Natural killer cell treated with Interleukin-12 subunit alpha and Interleukin-12 subunit beta and Interleukin-15 and Interleukin-18, amount 100 ng/mL, for 72 hours (primary cell): ENCODE data around the gene TAP1. TPM values are rescaled to one million over a fixed set of nuclear protein-coding genes. Genes with fewer than 3 reads are reported as not detected.
"Not testable (repeated sequence)": the region's sequence is repeated elsewhere in the genome, so short reads cannot be mapped to it uniquely, and the experiment has no call there.

Experiments used
- ATAC-seq, 2 donors: fragments of 150-1000 bp; cut with Tn5 transposase in 1 of 2; sonication (Bioruptor Pico), chemical (Tn5 transposase) in 1 of 2; 2 replicates each; pipeline ENCODE4 v1.10.0; 2021
- DNase-seq: peaks from one replicate; pipeline ENCODE4 v3.0.0; 2022; ENCODE audit warnings: low spot score
- H3K27ac Mint-ChIP-seq, 2 donors: 1 replicate in 1 of 2; 2 replicates in 1 of 2; pipeline ENCODE4 v1.8.0; 2022; ENCODE audit warnings: mixed read lengths in 2 of 2, mild to moderate bottlenecking in 1 of 2, moderate library complexity in 1 of 2
- H3K27me3 Mint-ChIP-seq, 2 donors: 1 replicate in 1 of 2; 2 replicates in 1 of 2; pipeline ENCODE4 v1.8.0; 2022; ENCODE audit warnings: mixed read lengths in 2 of 2
- H3K36me3 Mint-ChIP-seq: one replicate; pipeline ENCODE4 v1.8.0; 2022; ENCODE audit warnings: mixed read lengths
- H3K4me1 Mint-ChIP-seq, 2 donors: 1 replicate in 1 of 2; 2 replicates in 1 of 2; pipeline ENCODE4 v1.8.0; 2022; ENCODE audit warnings: low read depth in 2 of 2, mixed read lengths in 2 of 2, mild to moderate bottlenecking in 1 of 2
- H3K4me3 Mint-ChIP-seq: one replicate; pipeline ENCODE4 v1.8.0; 2022; ENCODE audit warnings: mixed read lengths
- H3K9me3 Mint-ChIP-seq: 2 replicates; pipeline ENCODE4 v1.8.0; 2022; ENCODE audit warnings: mixed read lengths
- total RNA-seq, 2 donors: library from RNA; stranded (reverse); gene quantifications; one replicate each; pipeline ENCODE4 v1.2.3, GENCODE V29; 2022

TAP1 gene
- total RNA-seq, 2 donors from 2014 or later, result 512 to 588 TPM

DNA sequence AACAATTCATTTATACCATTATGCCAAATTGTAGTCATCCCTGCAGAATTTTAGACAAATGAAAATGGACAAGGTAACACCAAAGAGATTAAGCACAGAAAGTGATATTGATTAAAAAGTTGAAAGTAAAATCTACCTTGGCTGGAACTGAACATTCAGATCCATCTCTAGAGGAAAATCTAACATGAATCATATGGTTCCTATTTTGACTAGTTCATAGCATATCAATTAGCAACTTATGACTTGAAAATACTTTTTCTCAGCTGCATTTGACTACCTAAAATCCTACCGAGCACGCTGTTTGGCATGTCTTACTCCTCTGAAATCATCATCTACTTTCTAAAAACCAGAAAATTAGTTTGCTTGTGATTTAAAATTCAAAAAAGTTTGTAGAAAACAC, 23.1 kb upstream of the TAP1 start:
- Mint-ChIP-seq H3K4me1 (no peaks in the 10 kb centered on the region), H3K27ac (no peak overlapping the region), H3K27me3 (peaks cover 0 to 12% of the 10 kb centered on the region in 2 donors), H3K4me3 (no peak overlapping the region), H3K9me3 (no peaks in the 10 kb centered on the region), H3K36me3 (no peaks in the 10 kb centered on the region)
- DNase-seq (no peak), ATAC-seq (no peak)

DNA sequence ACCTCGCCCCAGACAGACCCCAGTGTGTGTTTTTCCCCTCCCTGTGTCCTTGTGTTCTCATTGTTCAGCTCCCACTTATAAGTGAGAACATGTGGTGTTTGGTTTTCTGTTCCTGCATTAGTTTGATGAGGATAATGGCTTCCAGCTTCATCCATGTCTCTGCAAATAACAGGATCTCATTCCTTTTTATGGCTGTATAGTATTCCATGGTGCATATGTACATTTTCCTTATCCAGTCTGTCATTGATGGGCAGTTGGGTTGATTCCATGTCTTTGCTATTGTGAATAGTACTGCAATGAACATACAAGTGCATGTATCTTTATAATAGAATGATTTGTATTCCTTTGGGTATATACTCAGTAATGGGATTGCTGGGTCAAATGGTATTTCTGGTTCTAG, 20.4 kb upstream of the TAP1 start:
- not testable (repeated sequence) for H3K9me3 Mint-ChIP-seq, H3K27me3 Mint-ChIP-seq, H3K36me3 Mint-ChIP-seq, H3K4me3 Mint-ChIP-seq, ATAC-seq, H3K4me1 Mint-ChIP-seq, DNase-seq, H3K27ac Mint-ChIP-seq

DNA sequence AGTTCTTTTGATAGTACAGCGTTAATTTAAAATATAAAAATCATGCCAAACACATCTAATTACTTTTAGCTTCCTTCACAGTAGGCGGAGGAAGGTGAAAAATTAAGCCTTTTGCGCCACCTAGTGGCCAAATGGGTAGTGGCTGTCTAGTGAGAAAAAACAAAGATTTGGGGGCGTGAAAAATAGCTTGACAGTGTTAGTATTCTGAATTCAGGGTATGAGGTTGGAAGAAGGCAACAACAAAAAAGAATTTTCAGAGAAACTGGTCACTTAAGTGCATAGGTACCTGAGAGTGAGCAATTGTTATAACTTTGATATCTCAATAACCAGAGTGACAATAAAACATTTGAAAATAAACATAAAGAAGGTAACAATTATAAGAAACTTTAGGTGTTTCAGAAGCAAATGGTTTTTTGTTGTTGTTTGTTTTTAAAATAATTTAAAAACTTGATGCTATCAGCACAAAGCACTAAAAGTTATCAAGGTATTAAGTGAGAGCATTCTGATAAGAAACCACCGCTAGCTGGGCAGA, 14.8 kb upstream of the TAP1 start:
- Mint-ChIP-seq H3K4me1 (peaks cover 6 to 31% of the 10 kb centered on the region in 2 donors), H3K9me3 (no peaks in the 10 kb centered on the region), H3K36me3 (no peaks in the 10 kb centered on the region), H3K27ac (peak overlapping the region in 1 of 2 donors; percentile 5), H3K4me3 (no peak overlapping the region), H3K27me3 (peaks cover 0 to 4% of the 10 kb centered on the region in 2 donors)
- peak; percentile 80 for DNase-seq
- ATAC-seq, result peak; percentile 77 to 78

DNA sequence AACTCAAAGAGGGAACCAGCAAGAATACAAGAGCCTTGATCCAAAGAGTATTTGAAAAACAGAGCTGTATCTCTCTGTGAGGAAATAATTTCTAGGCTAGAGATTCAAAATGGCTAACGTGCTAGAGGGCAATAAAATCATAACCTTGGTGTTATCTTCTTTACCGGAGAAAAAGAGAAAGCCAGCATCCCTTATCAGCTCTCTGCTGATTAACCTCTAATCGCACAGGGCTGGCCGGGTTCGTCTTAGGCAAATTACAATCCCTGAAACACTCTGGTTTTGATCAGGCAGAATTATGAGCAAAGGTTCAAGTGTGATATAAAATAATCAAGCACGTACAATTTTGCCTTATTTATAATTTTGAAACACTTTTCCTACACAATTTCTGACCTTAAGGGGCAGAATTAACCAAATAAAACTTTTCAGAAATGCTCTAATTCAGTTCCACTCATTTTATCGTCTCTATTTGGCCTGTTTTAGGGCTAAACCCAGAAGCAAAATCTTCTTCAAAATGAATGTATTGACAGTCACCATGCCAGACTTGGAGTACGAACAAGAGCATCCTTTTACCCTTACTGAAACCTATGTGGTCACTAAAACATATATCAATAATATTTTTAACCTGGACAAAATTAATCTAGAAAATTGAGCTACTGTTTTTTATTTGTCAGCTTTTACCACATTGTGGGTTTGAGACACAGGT, 14.2 kb upstream of the TAP1 start:
- Mint-ChIP-seq H3K4me1 (peaks cover 6 to 31% of the 10 kb centered on the region in 2 donors), H3K9me3 (no peaks in the 10 kb centered on the region), H3K36me3 (no peaks in the 10 kb centered on the region), H3K27me3 (peaks cover 0 to 4% of the 10 kb centered on the region in 2 donors), H3K27ac (peak overlapping the region; percentile 49 to 81), H3K4me3 (peak overlapping the region; percentile 12)
- no peak for ATAC-seq
- DNase-seq, result no peak

DNA sequence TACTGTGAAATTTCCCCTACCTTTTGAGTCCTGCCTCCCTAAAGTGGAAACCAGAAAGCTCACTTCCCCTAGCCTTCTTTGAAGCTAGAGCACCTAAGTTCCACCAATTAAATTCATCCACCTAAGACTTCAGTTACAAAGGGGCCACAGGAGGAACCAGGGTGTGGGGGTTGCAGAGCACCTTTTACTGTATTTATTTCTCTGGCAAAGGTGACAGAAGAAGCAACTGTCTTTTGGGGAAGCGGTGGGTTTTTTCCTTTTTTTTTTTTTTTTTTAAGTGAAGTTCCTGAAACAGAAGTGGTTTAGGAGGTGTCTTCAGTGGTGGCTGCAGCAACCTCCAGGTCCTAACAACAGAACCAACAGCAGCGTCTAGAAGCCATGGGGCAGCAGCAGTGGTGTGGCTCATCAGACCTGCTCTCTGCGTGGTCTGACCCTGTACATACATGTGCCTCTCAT, 13.5 kb upstream of the TAP1 start:
- DNase-seq, result no peak
- Mint-ChIP-seq H3K4me1 (peaks cover 6 to 31% of the 10 kb centered on the region in 2 donors), H3K9me3 (no peaks in the 10 kb centered on the region), H3K4me3 (peak overlapping the region; percentile 12), H3K27me3 (peaks cover 0 to 4% of the 10 kb centered on the region in 2 donors), H3K36me3 (peaks cover under 1% of the 10 kb centered on the region), H3K27ac (peak overlapping the region; percentile 49 to 81)
- ATAC-seq, result no peak

DNA sequence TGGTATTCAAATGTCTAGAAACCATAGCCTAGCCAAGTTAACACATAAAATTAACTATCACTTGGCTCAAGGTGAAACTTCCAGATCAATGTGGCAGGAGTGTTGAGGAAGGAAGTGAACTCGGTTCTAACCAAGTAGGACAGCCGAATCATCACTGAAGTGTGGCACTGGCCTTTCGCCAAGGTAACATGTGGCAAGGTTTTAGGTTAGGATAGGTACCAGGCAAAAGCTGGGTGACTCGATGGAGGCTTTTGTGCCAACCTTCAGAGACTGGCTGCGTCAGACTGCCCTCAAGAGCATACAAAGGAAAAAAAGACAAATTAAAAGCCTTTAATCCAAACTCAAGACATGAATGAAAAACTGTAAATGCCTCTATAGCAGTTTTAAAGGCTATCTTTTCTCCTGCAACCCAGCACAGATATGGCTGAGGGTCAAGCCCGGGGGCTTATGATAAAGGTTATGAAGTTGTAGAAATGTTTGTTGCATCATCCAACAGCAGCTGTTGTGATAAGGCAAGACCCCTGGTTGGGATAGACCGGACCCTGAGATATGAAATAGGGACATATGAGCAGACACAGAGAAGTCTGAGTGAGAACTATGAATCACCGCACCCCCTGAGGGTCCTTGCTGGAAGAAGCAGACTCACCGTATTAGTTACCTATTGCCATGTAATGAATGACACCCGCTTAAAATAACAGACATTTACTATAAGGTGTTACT, 12.4 kb upstream of the TAP1 start:
- DNase-seq (no peak), ATAC-seq (no peak)
- H3K4me1 Mint-ChIP-seq, result peaks cover 8 to 35% of the 10 kb centered on the region in 2 donors
- peaks cover 7% of the 10 kb centered on the region for H3K36me3 Mint-ChIP-seq
- no peaks in the 10 kb centered on the region for H3K9me3 Mint-ChIP-seq
- peaks cover 0 to 4% of the 10 kb centered on the region in 2 donors for H3K27me3 Mint-ChIP-seq
- peak overlapping the region; percentile 47 to 68 for H3K27ac Mint-ChIP-seq
- H3K4me3 Mint-ChIP-seq, result no peak overlapping the region

DNA sequence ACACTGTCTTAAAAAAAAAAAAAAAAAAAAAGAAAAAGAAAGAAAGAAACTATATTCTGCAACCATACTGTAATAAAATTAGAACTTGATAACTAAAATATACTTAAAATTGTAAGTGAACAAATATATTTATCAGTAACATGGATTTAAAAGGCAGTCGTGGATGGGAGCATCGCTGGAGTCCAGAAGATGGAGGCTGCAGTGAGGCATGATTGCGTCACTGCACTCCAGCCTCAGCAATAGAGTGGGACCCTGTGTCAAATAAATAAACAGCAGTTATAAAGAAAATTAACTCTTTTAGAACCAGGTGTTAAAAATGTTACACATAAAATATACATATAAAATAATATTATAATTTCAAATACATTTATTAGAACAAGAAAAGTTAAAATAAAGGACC, 9.2 kb upstream of the TAP1 start:
- H3K36me3 Mint-ChIP-seq, result peaks cover 22% of the 10 kb centered on the region
- DNase-seq, result no peak
- H3K27me3 Mint-ChIP-seq, result no peaks in the 10 kb centered on the region
- H3K4me1 Mint-ChIP-seq, result peaks cover 22 to 49% of the 10 kb centered on the region in 2 donors
- peak overlapping the region in 1 of 2 donors; percentile 32 for H3K27ac Mint-ChIP-seq
- no peak for ATAC-seq
- H3K4me3 Mint-ChIP-seq, result no peak overlapping the region
- no peaks in the 10 kb centered on the region for H3K9me3 Mint-ChIP-seq

DNA sequence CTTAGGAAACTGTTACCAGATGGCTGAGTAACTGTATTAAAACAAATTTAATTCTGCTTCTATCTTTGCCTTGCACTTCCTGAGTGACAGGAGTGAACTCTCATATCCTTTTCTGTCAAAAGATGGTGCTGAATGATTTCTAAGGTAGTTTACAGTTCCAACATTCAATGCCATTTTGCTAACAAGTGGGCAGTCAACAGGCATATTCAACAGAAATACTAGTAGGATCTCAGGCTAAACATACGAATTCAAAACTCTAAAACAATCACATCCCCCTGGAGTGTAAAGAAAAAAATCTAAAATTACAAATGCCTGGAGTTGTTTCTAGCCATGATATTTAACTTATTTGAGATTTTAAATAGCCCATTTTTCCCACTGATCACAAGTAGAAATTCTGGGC, 7.2 kb upstream of the TAP1 start:
- Mint-ChIP-seq H3K27ac (peak overlapping the region; percentile 55 to 88), H3K4me1 (peaks cover 34 to 48% of the 10 kb centered on the region in 2 donors), H3K36me3 (peaks cover 38% of the 10 kb centered on the region), H3K4me3 (no peak overlapping the region), H3K27me3 (no peaks in the 10 kb centered on the region), H3K9me3 (no peaks in the 10 kb centered on the region)
- DNase-seq, result no peak
- no peak for ATAC-seq

DNA sequence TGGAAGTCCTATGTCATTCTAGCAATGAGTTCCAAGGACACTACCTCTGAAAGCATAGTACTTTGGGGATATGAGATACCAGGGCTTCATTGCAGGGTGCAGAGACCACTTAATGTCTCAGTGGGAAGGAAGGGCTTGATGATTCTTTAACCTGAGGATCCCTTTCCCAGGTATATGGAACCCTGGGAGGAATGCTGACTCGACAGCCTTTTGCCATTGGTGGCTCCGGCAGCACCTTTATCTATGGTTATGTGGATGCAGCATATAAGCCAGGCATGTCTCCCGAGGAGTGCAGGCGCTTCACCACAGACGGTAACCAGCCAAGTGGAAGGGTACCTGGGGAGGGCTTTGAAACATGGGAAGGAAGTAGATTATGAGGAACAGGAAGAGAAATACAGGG, 4.7 kb upstream of the TAP1 start:
- DNase-seq, result no peak
- Mint-ChIP-seq H3K27ac (peak overlapping the region; percentile 80 to 98), H3K27me3 (no peaks in the 10 kb centered on the region), H3K4me3 (no peak overlapping the region), H3K4me1 (peaks cover 43 to 56% of the 10 kb centered on the region in 2 donors), H3K9me3 (no peaks in the 10 kb centered on the region), H3K36me3 (peaks cover 50% of the 10 kb centered on the region)
- no peak for ATAC-seq

DNA sequence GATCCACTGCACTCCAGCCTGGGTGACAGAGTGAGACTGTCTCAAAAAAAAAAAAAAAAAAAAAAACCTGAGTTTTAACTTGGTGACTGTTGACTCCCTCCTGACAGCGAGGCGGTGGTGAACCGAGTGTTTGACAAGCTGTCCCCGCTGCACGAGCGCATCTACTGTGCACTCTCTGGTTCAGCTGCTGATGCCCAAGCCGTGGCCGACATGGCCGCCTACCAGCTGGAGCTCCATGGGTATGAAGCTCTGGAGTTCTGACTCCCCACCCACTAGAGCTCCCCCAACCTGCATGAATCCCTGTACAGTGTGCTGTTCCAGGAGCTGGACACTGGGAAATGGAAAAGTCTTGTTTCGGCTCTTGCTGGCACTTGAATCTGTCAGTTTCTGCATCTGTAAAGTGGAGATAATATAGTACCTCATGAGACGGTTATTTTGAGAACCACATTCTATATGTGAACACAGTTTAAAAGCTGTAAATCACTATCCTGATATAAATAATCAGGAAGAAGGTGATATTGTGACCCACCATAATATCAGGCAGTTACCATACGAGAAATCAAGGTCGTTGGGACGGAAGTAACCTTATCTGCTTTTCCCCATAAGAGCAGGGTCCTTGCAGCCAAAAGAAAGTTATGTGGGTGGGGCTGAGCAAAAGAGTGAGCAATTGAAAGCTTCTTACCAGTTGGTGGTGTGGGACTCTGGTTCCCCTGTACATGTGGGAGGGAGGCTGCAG, 3.8 kb upstream of the TAP1 start:
- DNase-seq (no peak), ATAC-seq (no peak)
- Mint-ChIP-seq H3K36me3 (peaks cover 56% of the 10 kb centered on the region), H3K4me1 (peaks cover 43 to 57% of the 10 kb centered on the region in 2 donors), H3K27me3 (no peaks in the 10 kb centered on the region), H3K4me3 (peak overlapping the region; percentile 30), H3K27ac (peak overlapping the region; percentile 80 to 98), H3K9me3 (no peaks in the 10 kb centered on the region)

DNA sequence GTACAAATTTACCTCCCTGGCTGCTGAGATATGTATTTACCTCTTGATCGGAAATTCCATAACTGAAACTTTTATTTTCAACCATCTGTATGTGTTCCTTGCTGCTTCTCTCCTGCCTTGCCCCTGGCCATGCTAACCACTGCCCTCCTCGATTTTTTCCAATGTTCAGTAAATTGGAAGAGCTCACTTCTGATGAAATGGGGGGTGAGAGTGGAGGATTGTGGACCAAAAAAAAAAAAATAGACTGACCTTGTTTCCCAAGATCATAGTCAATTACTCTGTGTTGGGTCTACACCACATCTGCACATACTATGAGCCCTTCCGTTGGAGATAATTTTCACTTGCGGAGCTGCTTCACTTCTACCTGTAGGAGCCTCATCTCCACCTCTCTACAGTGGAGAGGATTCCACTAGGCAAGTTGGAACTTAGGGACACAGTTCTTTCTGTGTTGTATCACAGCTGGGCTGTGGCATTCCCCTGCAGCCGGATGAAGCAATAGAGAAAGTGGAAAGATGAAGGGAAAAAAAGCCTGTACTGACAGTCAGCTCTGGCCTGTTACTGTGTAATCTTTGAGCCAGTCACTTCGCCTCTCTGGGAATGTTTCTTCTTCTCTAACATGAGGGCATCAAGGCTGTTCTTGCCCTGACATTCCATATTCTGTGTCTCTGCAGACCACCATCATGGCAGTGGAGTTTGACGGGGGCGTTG, 2.1 kb upstream of the TAP1 start:
- DNase-seq (no peak), ATAC-seq (no peak)
- H3K4me3 Mint-ChIP-seq, result peak overlapping the region; percentile 97
- H3K4me1 Mint-ChIP-seq, result peaks cover 52 to 68% of the 10 kb centered on the region in 2 donors
- H3K36me3 Mint-ChIP-seq, result peaks cover 63% of the 10 kb centered on the region
- H3K9me3 Mint-ChIP-seq, result no peaks in the 10 kb centered on the region
- peak overlapping the region; percentile 98 to 100 for H3K27ac Mint-ChIP-seq
- H3K27me3 Mint-ChIP-seq, result no peaks in the 10 kb centered on the region

DNA sequence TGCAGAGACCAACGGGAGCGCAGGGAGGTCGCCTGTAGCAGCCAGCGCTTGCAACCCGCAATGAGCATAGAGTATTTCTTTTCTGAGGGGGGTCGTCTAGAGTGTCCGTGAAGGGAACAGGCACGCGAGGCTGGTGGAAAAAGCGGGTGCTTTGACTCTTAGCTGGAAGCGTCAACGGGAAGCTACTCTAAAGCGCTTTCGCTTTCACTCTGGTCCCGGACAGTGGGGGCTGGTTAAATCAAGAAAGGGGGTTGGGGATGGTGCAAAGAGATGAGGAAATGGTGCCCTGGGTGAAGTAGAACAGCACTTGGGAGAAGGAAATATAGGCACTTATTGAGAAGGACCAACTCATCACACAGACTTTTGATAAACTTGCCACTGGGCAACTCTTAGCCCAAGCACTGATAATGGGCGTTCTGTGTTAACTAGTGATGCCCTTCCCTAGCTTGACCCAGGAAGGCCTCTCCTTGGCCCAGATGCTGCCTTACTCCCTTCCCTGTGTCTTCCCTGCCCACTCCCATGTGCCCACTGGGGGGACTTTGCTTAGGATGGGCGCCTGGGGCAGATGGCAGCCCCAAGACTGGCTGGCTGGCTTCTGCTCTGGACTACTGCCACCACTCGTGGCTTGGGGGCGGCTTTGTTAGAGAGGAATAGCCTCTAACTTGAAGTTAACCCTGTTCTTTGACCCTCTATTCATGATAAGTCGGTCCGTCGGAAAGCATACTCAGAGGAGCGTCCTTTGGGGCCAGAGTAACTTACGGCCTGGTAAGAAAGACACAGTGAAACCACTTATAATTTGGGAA, 1.1 kb upstream of the TAP1 start:
- ATAC-seq, result peak; percentile 59 to 66
- H3K27ac Mint-ChIP-seq, result peak overlapping the region; percentile 98 to 100
- peak; percentile 82 for DNase-seq
- no peaks in the 10 kb centered on the region for H3K27me3 Mint-ChIP-seq
- peak overlapping the region; percentile 97 for H3K4me3 Mint-ChIP-seq
- H3K4me1 Mint-ChIP-seq, result peaks cover 57 to 71% of the 10 kb centered on the region in 2 donors
- H3K36me3 Mint-ChIP-seq, result peaks cover 71% of the 10 kb centered on the region
- H3K9me3 Mint-ChIP-seq, result no peaks in the 10 kb centered on the region
